Motor neuron (in vitro differentiated cells): Measurements from ENCODE around the gene PDE8B. TPM values are rescaled to one million over a fixed set of nuclear protein-coding genes. Genes with fewer than 3 reads are reported as not detected.

Experiments
- ATAC-seq, 8 experiments: fragments of 200-7000 bp; cut with Tn5 transposase; replicated peaks in 6 of 8; 2 replicates each; pipeline ENCODE4 v1.8.0; 2021; ENCODE audit warnings: mild to moderate bottlenecking in 8 of 8, moderate library complexity in 8 of 8
- H3K27ac ChIP-seq, 2 donors: fragments of 250-450 bp; sonication (Bioruptor Pico); 2 replicates each; pipeline ENCODE4 v1.9.0; 2021; ENCODE audit warnings: antibody characterized with exemption in 2 of 2, mild to moderate bottlenecking in 2 of 2, moderate library complexity in 1 of 2
- H3K4me1 ChIP-seq, 2 donors: fragments of 250-450 bp; sonication (Bioruptor Pico); replicated peaks in 1 of 2; 2 replicates each; pipeline ENCODE4 v1.6.1; 2021; ENCODE audit warnings: antibody characterized with exemption in 2 of 2, mild to moderate bottlenecking in 2 of 2, moderate library complexity in 1 of 2
- H3K4me3 ChIP-seq, 5 donors: fragments of 250-450 bp; sonication (Bioruptor Pico); 2 replicates each; pipeline ENCODE4 v1.9.0; 2021; ENCODE audit warnings: antibody characterized with exemption in 5 of 5, mild to moderate bottlenecking in 5 of 5, moderate library complexity in 4 of 5
- WGBS, 10 experiments: fragments of 450-650 bp; shearing (Covaris generic); methylation state at CpG; one replicate each; pipeline ENCODE4 v1.0.0; 2022; 5-methylcytosine and 5-hydroxymethylcytosine counted together
- in situ Hi-C, 9 experiments: fragments of 400-800 bp; cut with MboI; loops; one replicate each; pipeline ENCODE4 v1.15.0; 2021; ENCODE audit warnings: low sequenced_read_pairs in 9 of 9, low pct_unique_long_range_greater_than_20kb in 2 of 9; ENCODE audit not compliant: unreplicated experiment in 9 of 9
- total RNA-seq, 8 experiments: library from RNA; unstranded; fragments of 300-600 nt; gene quantifications; 2 replicates each; pipeline versions ENCODE4 v1.2.3 to v1.2.4, GENCODE V29; 2022

PDE8B gene
- total RNA-seq, 8 experiments from 2014 or later: 1.6 to 23.1 (median 2.8) TPM

- peaks cover 0 to 7% of the 10 kb centered on the region in 2 donors for H3K4me1 ChIP-seq
- H3K27ac ChIP-seq: no peak overlapping the region
- WGBS, 10 experiments: 0 to 83% methylated on average over 1 to 2 of the region's 6 CpGs; no CpG with 5 or more reads in 8 of the 10 experiments
- no peak overlapping the region for H3K4me3 ChIP-seq
- ATAC-seq: peak in 1 of 8 experiments; percentile 73
- in situ Hi-C loops: no loop called here
Observed at GRCh38 chr5:77255617-77256016, 45.1 kb downstream of the PDE8B start.

GRCh38 chr5:77256406-77256805, 45.9 kb downstream of the PDE8B start:
- 78 to 100% (median 100%) methylated on average over 1 of the region's 1 CpG; no CpG with 5 or more reads in 3 of the 10 experiments for WGBS, 10 experiments
- no peak for ATAC-seq
- in situ Hi-C loops: no loop called here
- no peak overlapping the region for H3K27ac ChIP-seq
- no peak overlapping the region for H3K4me3 ChIP-seq
- H3K4me1 ChIP-seq: peaks cover 0 to 7% of the 10 kb centered on the region in 2 donors

GRCh38 chr5:77258652-77259051, 48.2 kb downstream of the PDE8B start:
- ATAC-seq: no peak
- peaks cover 0 to 7% of the 10 kb centered on the region in 2 donors for H3K4me1 ChIP-seq

GRCh38 chr5:77259476-77259875, 49.0 kb downstream of the PDE8B start:
- Histone ChIP-seq H3K4me1 (peaks cover 0 to 3% of the 10 kb centered on the region in 2 donors), H3K27ac (no peak overlapping the region), H3K4me3 (no peak overlapping the region)
- in situ Hi-C loops: no loop called here
- ATAC-seq: no peak

More at GRCh38 chr5:77258652-77259051, 48.2 kb downstream of the PDE8B start:
- no peak overlapping the region for H3K27ac ChIP-seq
- H3K4me3 ChIP-seq: no peak overlapping the region
- in situ Hi-C loops: no loop called here
- WGBS, 10 experiments: 80 to 100% (median 87%) methylated on average over 1 of the region's 1 CpG; no CpG with 5 or more reads in 6 of the 10 experiments

- 80 to 100% (median 100%) methylated on average over 1 of the region's 1 CpG; no CpG with 5 or more reads in 5 of the 10 experiments for WGBS, 10 experiments
Observed at GRCh38 chr5:77262697-77263096, 52.2 kb downstream of the PDE8B start.

GRCh38 chr5:77266291-77266690, 55.8 kb downstream of the PDE8B start:
- ATAC-seq: peak in 2 of 8 experiments; percentile 69 to 84
- in situ Hi-C loops: no loop called here
- WGBS, 10 experiments: 28 to 77% (median 59%) methylated on average over 2 of the region's 2 CpGs; no CpG with 5 or more reads in 6 of the 10 experiments

More at GRCh38 chr5:77262697-77263096, 52.2 kb downstream of the PDE8B start:
- Histone ChIP-seq H3K27ac (no peak overlapping the region), H3K4me3 (no peak overlapping the region), H3K4me1 (no peaks in the 10 kb centered on the region)
- in situ Hi-C loops: no loop called here
- no peak for ATAC-seq

GRCh38 chr5:77267496-77267895, 57.0 kb downstream of the PDE8B start:
- 71 to 100% (median 83%) methylated on average over 1 to 3 of the region's 3 CpGs; no CpG with 5 or more reads in 4 of the 10 experiments for WGBS, 10 experiments

More at GRCh38 chr5:77266291-77266690, 55.8 kb downstream of the PDE8B start:
- no peak overlapping the region for H3K4me3 ChIP-seq
- no peak overlapping the region for H3K27ac ChIP-seq
- no peaks in the 10 kb centered on the region for H3K4me1 ChIP-seq

GRCh38 chr5:77272206-77272605, 61.7 kb downstream of the PDE8B start:
- no peak overlapping the region for H3K27ac ChIP-seq
- H3K4me3 ChIP-seq: no peak overlapping the region

More at GRCh38 chr5:77267496-77267895, 57.0 kb downstream of the PDE8B start:
- no peak overlapping the region for H3K27ac ChIP-seq
- H3K4me3 ChIP-seq: no peak overlapping the region
- in situ Hi-C loops: no loop called here
- ATAC-seq: no peak
- no peaks in the 10 kb centered on the region for H3K4me1 ChIP-seq

GRCh38 chr5:77277759-77278158, 67.3 kb downstream of the PDE8B start:
- in situ Hi-C loops: no loop called here
- no peak overlapping the region for H3K27ac ChIP-seq
- ATAC-seq: peak in 3 of 8 experiments; percentile 29 to 75 (median 53)
- H3K4me1 ChIP-seq: no peaks in the 10 kb centered on the region
- no peak overlapping the region for H3K4me3 ChIP-seq
- WGBS, 10 experiments: 13 to 88% (median 67%) methylated on average over 1 to 4 of the region's 4 CpGs

More at GRCh38 chr5:77272206-77272605, 61.7 kb downstream of the PDE8B start:
- H3K4me1 ChIP-seq: no peaks in the 10 kb centered on the region
- ATAC-seq: no peak
- 0 to 75% (median 60%) methylated on average over 1 of the region's 1 CpG; no CpG with 5 or more reads in 4 of the 10 experiments for WGBS, 10 experiments
- in situ Hi-C loops: no loop called here

GRCh38 chr5:77280036-77280435, 69.6 kb downstream of the PDE8B start:
- in situ Hi-C loops: no loop called here
- Histone ChIP-seq H3K27ac (no peak overlapping the region), H3K4me1 (no peaks in the 10 kb centered on the region), H3K4me3 (no peak overlapping the region)
- ATAC-seq: no peak
- 50 to 100% (median 80%) methylated on average over 1 to 3 of the region's 3 CpGs; no CpG with 5 or more reads in 3 of the 10 experiments for WGBS, 10 experiments

- H3K4me1 ChIP-seq: no peaks in the 10 kb centered on the region
- no peak overlapping the region for H3K4me3 ChIP-seq
- no peak overlapping the region for H3K27ac ChIP-seq
- no peak for ATAC-seq
- in situ Hi-C loops: no loop called here
- WGBS, 10 experiments: 0 to 100% (median 65%) methylated on average over 1 of the region's 3 CpGs; no CpG with 5 or more reads in 6 of the 10 experiments
Observed at GRCh38 chr5:77281969-77282336, 71.5 kb downstream of the PDE8B start.

- 35 to 92% (median 83%) methylated on average over 1 to 6 of the region's 11 CpGs; no CpG with 5 or more reads in 3 of the 10 experiments for whole genome bisulfite sequencing, 10 experiments
- Histone ChIP-seq H3K4me3 (no peak overlapping the region), H3K27ac (no peak overlapping the region), H3K4me1 (no peaks in the 10 kb centered on the region)
- ATAC-seq: peak in 6 of 8 experiments; percentile 13 to 94 (median 85)
- in situ Hi-C loops: no loop called here
Observed at GRCh38 chr5:77282337-77283027, 72.0 kb downstream of the PDE8B start.

GRCh38 chr5:77285251-77285841, 74.9 kb downstream of the PDE8B start:
- H3K4me1 ChIP-seq: no peaks in the 10 kb centered on the region
- in situ Hi-C loops: no loop called here

More at GRCh38 chr5:77285251-77285841, 74.9 kb downstream of the PDE8B start:
- no peak for ATAC-seq
- no peak overlapping the region for H3K27ac ChIP-seq
- H3K4me3 ChIP-seq: no peak overlapping the region
- WGBS, 10 experiments: 30 to 96% (median 89%) methylated on average over 2 to 4 of the region's 4 CpGs
